A673 (cell line): Measurements from ENCODE around the gene PDCD7.

Experiments
- CTCF ChIP-seq: fragments of 300-800, 200-600 bp; sonication (generic); conservative IDR thresholded peaks from 2 replicates; pipeline ENCODE4 v1.5.1; 2017; ENCODE audit warnings: low read depth, mild to moderate bottlenecking, antibody characterized with exemption, low read length, moderate library complexity, mixed read lengths
- EZH2 ChIP-seq: fragments of 200-600 bp; sonication (generic); IDR thresholded peaks from 2 replicates; pipeline ENCODE4 v1.6.1; 2017; ENCODE audit warnings: borderline replicate concordance, low read depth, mild to moderate bottlenecking, mixed read lengths, antibody characterized with exemption, low read length; ENCODE audit not compliant: poor library complexity, severe bottlenecking

- no peak for TF ChIP-seq EZH2
- TF ChIP-seq CTCF: peak; percentile 9; the same call in 1 of the 2 replicates
These were observed 31.5 kb downstream of the PDCD7 start for GRCh38 chr15:65101891-65102708.
